PFSK-1 (cell line): Measurements from ENCODE around the gene GAB3.

Experiments used
- TAF1 ChIP-seq: IDR thresholded peaks from 2 replicates; pipeline ENCODE4 v1.6.1; 2012; ENCODE audit warnings: low read length, control low read depth, borderline replicate concordance; ENCODE audit not compliant: insufficient read depth
- TF ChIP-seq, protein P1 (sequence below), 2 experiments: IDR thresholded peaks; 2 replicates each; pipeline versions ENCODE4 v1.6.1 to v1.8.0; 2011 to 2012; ENCODE audit warnings: low read depth in 2 of 2, low read length in 2 of 2, control low read depth in 1 of 2, inconsistent platforms in 1 of 2, mild to moderate bottlenecking in 1 of 2, moderate library complexity in 1 of 2; ENCODE audit not compliant: insufficient read depth in 1 of 2

DNA sequence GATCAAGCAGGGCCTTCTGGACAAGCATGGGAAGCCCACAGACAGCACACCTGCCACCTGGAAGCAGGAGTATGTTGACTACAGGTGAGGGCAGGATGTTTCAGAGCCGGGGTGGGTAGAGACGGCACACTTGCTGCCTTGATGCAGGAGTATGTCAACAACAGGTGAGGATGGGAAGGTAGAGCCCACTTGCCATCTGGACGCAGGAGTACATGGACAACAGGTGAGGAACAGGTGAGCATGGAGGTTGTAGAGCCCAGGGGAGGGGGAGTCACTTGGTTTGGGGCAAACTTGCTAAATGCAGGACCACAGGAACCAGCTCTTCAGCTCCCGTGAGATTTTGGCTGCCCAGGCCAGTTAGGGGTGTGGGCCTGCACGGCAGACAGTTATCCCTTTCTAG is 23.7 kb upstream of the GAB3 start:
- no peak for TF ChIP-seq TAF1
- TF ChIP-seq, protein P1, sequence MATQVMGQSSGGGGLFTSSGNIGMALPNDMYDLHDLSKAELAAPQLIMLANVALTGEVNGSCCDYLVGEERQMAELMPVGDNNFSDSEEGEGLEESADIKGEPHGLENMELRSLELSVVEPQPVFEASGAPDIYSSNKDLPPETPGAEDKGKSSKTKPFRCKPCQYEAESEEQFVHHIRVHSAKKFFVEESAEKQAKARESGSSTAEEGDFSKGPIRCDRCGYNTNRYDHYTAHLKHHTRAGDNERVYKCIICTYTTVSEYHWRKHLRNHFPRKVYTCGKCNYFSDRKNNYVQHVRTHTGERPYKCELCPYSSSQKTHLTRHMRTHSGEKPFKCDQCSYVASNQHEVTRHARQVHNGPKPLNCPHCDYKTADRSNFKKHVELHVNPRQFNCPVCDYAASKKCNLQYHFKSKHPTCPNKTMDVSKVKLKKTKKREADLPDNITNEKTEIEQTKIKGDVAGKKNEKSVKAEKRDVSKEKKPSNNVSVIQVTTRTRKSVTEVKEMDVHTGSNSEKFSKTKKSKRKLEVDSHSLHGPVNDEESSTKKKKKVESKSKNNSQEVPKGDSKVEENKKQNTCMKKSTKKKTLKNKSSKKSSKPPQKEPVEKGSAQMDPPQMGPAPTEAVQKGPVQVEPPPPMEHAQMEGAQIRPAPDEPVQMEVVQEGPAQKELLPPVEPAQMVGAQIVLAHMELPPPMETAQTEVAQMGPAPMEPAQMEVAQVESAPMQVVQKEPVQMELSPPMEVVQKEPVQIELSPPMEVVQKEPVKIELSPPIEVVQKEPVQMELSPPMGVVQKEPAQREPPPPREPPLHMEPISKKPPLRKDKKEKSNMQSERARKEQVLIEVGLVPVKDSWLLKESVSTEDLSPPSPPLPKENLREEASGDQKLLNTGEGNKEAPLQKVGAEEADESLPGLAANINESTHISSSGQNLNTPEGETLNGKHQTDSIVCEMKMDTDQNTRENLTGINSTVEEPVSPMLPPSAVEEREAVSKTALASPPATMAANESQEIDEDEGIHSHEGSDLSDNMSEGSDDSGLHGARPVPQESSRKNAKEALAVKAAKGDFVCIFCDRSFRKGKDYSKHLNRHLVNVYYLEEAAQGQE (IDR thresholded peaks at IDR 0.05; ENCODE audit: insufficient read depth in 1 of 2, low read depth in 2 of 2, low read length in 2 of 2): no peak
